ENCODE results near the gene PAQR6. TPM values are rescaled to one million over a fixed set of nuclear protein-coding genes. Genes with fewer than 3 reads are reported as not detected.
A peak's percentile ranks its signal among the peaks of the same experiment; 100 is the strongest.

The PAQR6 gene
- total and polyA plus RNA-seq, 2 of the 8 experiments (the other 6 are each of a cell fraction or from before 2014, with no cell fraction given): 7.1 to 11.3 TPM

GRCh38 chr1:156281281-156281680 is 33.4 kb upstream of the PAQR6 start (continued):
- TF ChIP-seq MAX (IDR thresholded peaks at IDR 0.05): peak; percentile 47
- no peak for TF ChIP-seq SUZ12 (IDR thresholded peaks at IDR 0.05; ENCODE audit: low read length)
- no peak for TF ChIP-seq RNF2 (IDR thresholded peaks at IDR 0.05; ENCODE audit: borderline replicate concordance, low read depth, low read length, missing control alignments, poor library complexity, severe bottlenecking)
- no peak for TF ChIP-seq USF2 (IDR thresholded peaks at IDR 0.05; ENCODE audit: low read length)
